CD4-positive, alpha-beta T cell treated with Interferon gamma for 1 hour (primary cell): ENCODE data around the gene CPXCR1.
"Not testable (repeated sequence)": the region's sequence is repeated elsewhere in the genome, so short reads cannot be mapped to it uniquely, and the experiment has no call there.

ENCODE experiments used
- DNase-seq: peaks from one replicate; pipeline ENCODE4 v3.0.0-alpha.2; 2020

Gene CPXCR1

GRCh38 chrX:88746925-88747324, at the start of gene CPXCR1:
Gene CPXCR1 (plus strand): TSS chrX:88747225. CDS start chrX:88753415, 6,190 bp downstream.
- DNase-seq, result no peak

- DNase-seq, result no peak
Observed at GRCh38 chrX:88735835-88736234, 11.2 kb upstream of the CPXCR1 start.

- not testable (repeated sequence) for DNase-seq
Observed at GRCh38 chrX:88746215-88746614, 810 bp upstream of the CPXCR1 start.

DNA sequence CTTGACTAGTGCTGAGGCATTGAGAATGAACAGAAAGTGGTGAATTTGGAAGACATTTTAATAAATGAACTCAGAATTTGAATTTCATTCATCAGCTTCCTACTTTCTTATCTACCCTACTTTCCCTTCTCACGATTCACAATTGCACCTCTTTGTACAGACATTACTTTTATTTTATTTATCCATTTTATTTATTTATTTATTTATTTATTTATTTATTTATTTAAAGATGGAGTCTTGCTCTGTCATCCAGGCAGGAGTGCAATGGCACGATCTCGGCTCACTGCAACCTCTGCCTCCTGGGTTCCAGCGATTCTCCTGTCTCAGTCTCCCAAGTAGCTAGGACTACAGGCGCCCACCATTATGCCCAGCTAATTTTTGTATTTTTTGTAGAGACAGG, 5.3 kb downstream of the CPXCR1 start:
- not testable (repeated sequence) for DNase-seq

GRCh38 chrX:88789825-88790224, 42.8 kb downstream of the CPXCR1 start:
- no peak for DNase-seq
